Measurements from ENCODE around the gene ATP6V1G1. TPM values are rescaled to one million over a fixed set of nuclear protein-coding genes. Genes with fewer than 3 reads are reported as not detected.
"Not testable (repeated sequence)": the region's sequence is repeated elsewhere in the genome, so short reads cannot be mapped to it uniquely, and the experiment has no call there.

Gene ATP6V1G1
- total RNA-seq, 4 donors from 2014 or later: 90.9 to 310 (median 130) TPM

DNA sequence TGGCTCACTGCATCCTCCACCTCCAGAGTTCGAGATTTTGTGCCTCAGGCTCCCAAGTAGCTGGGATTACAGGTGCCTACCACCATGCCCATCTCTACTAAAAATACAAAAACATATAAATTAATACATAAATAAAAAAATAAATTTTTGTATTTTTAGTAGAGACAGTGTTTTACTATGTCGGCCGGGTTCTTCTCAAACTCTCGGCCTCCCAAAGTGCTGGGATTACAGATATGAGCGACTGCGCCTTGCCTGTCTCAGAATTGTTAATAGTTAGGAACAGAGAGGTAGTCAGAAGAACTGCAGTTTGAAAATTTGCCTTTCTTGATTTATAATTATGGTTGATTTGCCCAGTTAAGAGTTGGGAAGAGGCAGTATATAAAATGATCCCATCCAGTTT lies 2.8 kb downstream of the ATP6V1G1 start:
- Histone ChIP-seq H3K36me3 (no peaks in the 10 kb centered on the region), H3K9me3 (no peaks in the 10 kb centered on the region), H3K27ac (no peak overlapping the region), H3K4me3 (no peak overlapping the region), H3K4me1 (peaks cover 5 to 11% of the 10 kb centered on the region in 2 donors), H3K27me3 (no peaks in the 10 kb centered on the region)
- intact Hi-C loops (cut with DNase I; ENCODE audit: low total_unique reads): no loop called here
- TF ChIP-seq POLR2A (IDR thresholded peaks at IDR 0.05): no peak
- TF ChIP-seq, protein P1, sequence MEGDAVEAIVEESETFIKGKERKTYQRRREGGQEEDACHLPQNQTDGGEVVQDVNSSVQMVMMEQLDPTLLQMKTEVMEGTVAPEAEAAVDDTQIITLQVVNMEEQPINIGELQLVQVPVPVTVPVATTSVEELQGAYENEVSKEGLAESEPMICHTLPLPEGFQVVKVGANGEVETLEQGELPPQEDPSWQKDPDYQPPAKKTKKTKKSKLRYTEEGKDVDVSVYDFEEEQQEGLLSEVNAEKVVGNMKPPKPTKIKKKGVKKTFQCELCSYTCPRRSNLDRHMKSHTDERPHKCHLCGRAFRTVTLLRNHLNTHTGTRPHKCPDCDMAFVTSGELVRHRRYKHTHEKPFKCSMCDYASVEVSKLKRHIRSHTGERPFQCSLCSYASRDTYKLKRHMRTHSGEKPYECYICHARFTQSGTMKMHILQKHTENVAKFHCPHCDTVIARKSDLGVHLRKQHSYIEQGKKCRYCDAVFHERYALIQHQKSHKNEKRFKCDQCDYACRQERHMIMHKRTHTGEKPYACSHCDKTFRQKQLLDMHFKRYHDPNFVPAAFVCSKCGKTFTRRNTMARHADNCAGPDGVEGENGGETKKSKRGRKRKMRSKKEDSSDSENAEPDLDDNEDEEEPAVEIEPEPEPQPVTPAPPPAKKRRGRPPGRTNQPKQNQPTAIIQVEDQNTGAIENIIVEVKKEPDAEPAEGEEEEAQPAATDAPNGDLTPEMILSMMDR (IDR thresholded peaks at IDR 0.05): no peak
- no peak for DNase-seq

DNA sequence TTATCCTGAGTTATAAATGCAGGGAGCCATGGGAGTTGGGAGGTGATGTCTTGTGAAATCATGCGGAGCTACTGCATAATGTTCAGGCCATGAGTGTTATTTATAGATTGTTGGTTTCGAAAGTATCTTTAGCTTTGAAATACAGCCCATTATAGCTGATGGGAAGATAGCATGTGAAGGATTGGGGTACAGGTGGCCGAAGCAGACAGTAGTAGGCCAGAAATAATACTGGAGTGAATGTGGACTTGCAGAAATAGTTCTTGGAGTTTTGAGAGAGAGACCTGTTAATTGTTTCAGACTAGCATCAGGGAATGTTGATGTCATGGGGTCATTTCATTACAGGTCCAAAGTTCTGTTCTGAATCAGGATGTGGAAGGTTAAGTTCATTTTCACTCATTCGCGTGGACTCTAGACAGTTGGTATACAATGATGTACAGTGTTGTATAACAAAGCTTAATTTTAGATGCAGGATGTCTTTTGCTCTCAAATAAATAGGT lies 3.8 kb downstream of the ATP6V1G1 start:
- peak overlapping the region; percentile 25 to 49 for H3K27ac ChIP-seq
- peaks cover 5 to 11% of the 10 kb centered on the region in 2 donors for H3K4me1 ChIP-seq
- no peak overlapping the region for H3K4me3 ChIP-seq
- intact Hi-C loops (cut with DNase I; ENCODE audit: low total_unique reads): no loop called here
- H3K27me3 ChIP-seq: no peaks in the 10 kb centered on the region
- H3K36me3 ChIP-seq: no peaks in the 10 kb centered on the region
- TF ChIP-seq POLR2A (IDR thresholded peaks at IDR 0.05): no peak
- TF ChIP-seq, protein P1 (IDR thresholded peaks at IDR 0.05): no peak
- no peaks in the 10 kb centered on the region for H3K9me3 ChIP-seq
- no peak for DNase-seq

DNA sequence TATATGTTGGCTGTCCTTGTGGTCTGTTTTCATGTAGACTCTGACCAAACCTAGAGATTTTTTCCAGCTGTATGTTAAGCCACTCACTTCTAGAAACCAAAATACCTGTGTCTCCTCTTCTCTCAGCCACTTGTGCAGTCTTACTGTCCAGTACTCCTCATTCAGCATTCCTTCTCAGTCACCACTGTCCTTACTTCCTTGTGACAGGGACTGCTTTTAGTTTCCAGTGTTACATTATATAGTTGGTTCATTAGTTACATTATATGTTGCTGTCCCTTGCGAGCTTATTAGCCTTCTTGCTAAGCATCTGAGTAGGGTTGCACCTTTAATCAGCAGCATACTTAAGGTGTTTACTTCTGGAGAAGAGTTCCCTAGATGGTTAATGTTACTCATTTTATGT lies 4.3 kb downstream of the ATP6V1G1 start:
- Histone ChIP-seq H3K36me3 (no peaks in the 10 kb centered on the region), H3K27me3 (no peaks in the 10 kb centered on the region), H3K4me3 (no peak overlapping the region), H3K27ac (peak overlapping the region in 1 of 2 donors; percentile 49), H3K4me1 (peaks cover 5 to 11% of the 10 kb centered on the region in 2 donors), H3K9me3 (no peaks in the 10 kb centered on the region)
- no peak for TF ChIP-seq POLR2A (IDR thresholded peaks at IDR 0.05)
- TF ChIP-seq, protein P1 (IDR thresholded peaks at IDR 0.05): no peak
- intact Hi-C loops (cut with DNase I; ENCODE audit: low total_unique reads): no loop called here
- no peak for DNase-seq

DNA sequence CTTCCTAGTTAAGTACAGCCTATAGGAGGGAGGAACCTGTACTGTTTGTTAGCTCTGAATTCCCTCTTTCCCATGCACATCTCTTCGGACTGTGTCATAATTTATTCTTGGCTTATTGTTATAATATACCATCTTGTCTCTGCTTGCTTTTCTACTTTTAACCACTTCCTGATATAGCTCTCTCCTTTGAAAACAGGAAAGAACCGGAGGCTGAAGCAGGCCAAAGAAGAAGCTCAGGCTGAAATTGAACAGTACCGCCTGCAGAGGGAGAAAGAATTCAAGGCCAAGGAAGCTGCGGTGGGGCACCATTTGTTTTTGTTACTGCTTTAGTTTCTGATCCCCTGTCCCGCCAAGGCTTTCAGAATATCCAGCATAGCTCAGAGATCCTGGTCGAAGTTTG lies 4.8 kb downstream of the ATP6V1G1 start:
- DNase-seq: no peak
- intact Hi-C loops (cut with DNase I; ENCODE audit: low total_unique reads): no loop called here
- Histone ChIP-seq H3K9me3 (no peaks in the 10 kb centered on the region), H3K36me3 (no peaks in the 10 kb centered on the region), H3K27me3 (no peaks in the 10 kb centered on the region), H3K27ac (peak overlapping the region in 1 of 2 donors; percentile 49), H3K4me1 (peaks cover 5 to 11% of the 10 kb centered on the region in 2 donors), H3K4me3 (no peak overlapping the region)
- no peak for TF ChIP-seq POLR2A (IDR thresholded peaks at IDR 0.05)
- TF ChIP-seq, protein P1 (IDR thresholded peaks at IDR 0.05): peak in 1 of 4 experiments; percentile 12

DNA sequence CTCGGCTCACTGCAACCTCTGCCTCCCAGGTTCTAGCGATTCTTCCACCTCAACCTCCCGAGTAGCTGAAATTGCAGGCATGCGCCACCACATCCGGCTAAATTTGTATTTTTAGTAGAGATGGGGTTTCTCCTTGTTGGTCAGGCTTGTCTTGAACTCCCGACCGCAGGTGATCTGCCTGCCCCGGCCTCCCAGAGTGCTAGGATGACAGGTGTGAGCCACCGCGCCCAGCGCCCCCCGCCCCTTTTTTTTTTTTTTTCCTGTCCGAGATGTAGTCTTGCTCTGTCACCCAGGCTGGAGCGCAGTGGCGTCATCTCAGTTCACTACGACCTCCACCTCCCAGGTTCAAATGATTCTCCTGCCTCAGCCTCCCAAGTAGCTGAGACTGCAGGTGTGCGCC lies 6.6 kb downstream of the ATP6V1G1 start:
- no peaks in the 10 kb centered on the region for H3K9me3 ChIP-seq
- no peaks in the 10 kb centered on the region for H3K36me3 ChIP-seq
- peaks cover 5% of the 10 kb centered on the region in 2 donors for H3K4me1 ChIP-seq
- DNase-seq: no peak
- no peaks in the 10 kb centered on the region for H3K27me3 ChIP-seq
- intact Hi-C loops (cut with DNase I; ENCODE audit: low total_unique reads): no loop called here
- no peak overlapping the region for H3K4me3 ChIP-seq
- no peak for TF ChIP-seq POLR2A (IDR thresholded peaks at IDR 0.05)
- TF ChIP-seq, protein P1 (IDR thresholded peaks at IDR 0.05): no peak
- H3K27ac ChIP-seq: no peak overlapping the region

DNA sequence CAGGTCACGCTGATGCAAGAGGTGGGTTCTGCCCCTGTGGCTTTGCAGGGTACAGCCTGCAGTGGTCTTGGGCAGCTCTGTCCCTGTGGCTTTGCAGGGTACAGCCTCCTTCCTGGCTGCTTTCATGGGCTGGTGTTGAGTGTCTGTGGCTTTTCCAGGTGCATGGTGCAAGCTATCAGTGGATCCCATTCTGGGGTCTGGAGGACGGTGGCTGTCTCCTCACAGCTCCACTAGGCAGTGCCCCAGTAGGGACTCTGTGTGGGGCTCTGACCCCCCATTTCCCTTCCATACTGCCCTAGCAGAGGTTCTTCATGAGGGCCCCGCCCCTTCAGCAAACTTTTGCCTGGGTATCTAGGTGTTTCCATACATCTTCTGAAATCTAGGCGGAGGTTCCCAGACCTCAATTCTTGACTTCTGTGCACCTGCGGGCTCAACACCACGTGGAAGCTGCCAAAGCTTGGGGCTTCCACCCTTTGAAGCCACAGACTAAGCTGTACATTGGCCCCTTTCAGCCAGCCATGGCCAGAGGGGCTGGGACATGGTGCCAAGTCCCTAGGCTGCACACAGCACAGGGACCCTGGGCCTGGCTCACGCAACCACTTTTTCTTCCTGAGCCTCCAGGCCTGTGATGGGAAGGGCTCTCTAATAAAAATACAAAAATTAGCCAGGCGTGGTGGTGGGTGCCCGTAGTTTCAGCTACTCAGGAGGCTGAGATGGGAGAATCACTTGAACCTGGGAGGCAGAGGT lies 13.1 kb downstream of the ATP6V1G1 start:
- H3K4me3 ChIP-seq; intact Hi-C loops (cut with DNase I; ENCODE audit: low total_unique reads); DNase-seq; H3K36me3 ChIP-seq; H3K27me3 ChIP-seq; H3K27ac ChIP-seq; H3K9me3 ChIP-seq; H3K4me1 ChIP-seq: not testable (repeated sequence)

DNA sequence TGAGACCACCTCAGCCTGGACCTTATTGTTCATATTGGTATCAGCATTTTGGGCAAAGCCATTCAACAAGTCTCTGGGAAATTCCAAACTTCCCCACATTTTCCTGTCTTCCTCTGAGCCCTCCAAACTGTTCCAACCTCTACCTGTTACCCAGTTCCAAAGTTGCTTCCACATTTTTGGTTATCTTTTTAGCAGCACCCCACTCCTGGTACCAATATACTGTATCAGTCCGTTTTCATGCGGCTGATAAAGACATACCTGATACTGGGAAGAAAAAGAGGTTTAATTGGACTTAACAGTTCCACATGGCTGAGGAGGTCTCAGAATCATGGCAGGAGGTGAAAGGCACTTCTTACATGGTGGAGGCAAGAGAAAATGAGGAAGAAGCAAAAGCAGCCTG lies 14.2 kb downstream of the ATP6V1G1 start:
- DNase-seq; H3K27ac ChIP-seq; H3K9me3 ChIP-seq; H3K27me3 ChIP-seq; H3K4me1 ChIP-seq; H3K36me3 ChIP-seq; H3K4me3 ChIP-seq; intact Hi-C loops (cut with DNase I; ENCODE audit: low total_unique reads): not testable (repeated sequence)

All from uterus (tissue), 4 donors.